Neuron (in vitro differentiated cells): Measurements from ENCODE around the gene DENND1B.

ENCODE experiments used
- H2AFZ ChIP-seq: one replicate; pipeline ENCODE4 v1.6.1; 2013; ENCODE audit warnings: low read depth, mild to moderate bottlenecking, inconsistent platforms, low read length, moderate library complexity
- H3K27me3 ChIP-seq: one replicate; pipeline ENCODE4 v1.6.1; 2013; ENCODE audit warnings: low read length; ENCODE audit not compliant: insufficient read depth
- H3K36me3 ChIP-seq: one replicate; pipeline ENCODE4 v1.6.1; 2013; ENCODE audit warnings: low read length; ENCODE audit not compliant: insufficient read depth
- H3K4me1 ChIP-seq: one replicate; pipeline ENCODE4 v1.6.1; 2013; ENCODE audit warnings: low read length; ENCODE audit not compliant: insufficient read depth
- H3K4me3 ChIP-seq: 2 replicates; pipeline ENCODE4 v1.5.1; 2013; ENCODE audit warnings: mild to moderate bottlenecking, low read length, moderate library complexity
- H3K9me3 ChIP-seq: one replicate; pipeline ENCODE4 v1.6.1; 2013; ENCODE audit warnings: low read length

The DENND1B gene

DNA sequence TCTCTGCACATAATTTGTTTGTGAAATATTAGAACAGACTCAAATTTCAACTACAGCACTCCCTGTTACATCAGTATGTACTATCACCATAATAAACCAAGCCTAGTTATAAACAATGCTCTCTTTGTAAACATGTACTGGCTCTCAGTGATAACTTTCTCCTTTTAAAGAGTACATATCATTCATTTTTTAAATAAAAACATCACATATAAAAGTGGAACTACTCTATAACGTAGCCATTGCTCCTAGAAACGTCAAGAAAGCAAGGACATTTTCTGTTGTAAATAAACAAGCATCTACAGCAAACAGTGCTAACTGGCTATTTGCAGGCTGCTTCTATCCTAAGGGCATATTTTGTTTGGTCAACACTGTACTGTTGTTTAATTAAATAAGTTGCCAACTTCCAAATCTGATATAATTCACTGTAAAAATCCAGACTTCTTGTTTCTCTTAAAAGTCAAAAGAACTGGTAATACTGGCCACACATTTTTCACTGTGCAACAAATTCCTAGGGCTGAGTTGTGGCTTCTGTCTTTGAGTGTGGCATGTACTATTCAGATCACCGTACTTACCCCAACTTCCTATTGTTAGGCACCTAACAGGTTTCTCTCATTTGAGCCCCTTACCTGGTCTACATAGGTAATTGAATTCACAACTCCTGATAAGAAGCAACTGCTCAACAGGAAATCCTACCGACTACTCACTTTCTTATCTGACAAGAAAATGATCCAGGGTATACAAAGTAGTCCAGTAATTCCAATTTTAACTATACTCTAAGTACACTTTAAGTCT, 111.9 kb downstream of the DENND1B start:
- H3K27me3 ChIP-seq: no peaks in the 10 kb centered on the region
- H3K4me1 ChIP-seq: no peaks in the 10 kb centered on the region
- no peaks in the 10 kb centered on the region for H3K9me3 ChIP-seq

DNA sequence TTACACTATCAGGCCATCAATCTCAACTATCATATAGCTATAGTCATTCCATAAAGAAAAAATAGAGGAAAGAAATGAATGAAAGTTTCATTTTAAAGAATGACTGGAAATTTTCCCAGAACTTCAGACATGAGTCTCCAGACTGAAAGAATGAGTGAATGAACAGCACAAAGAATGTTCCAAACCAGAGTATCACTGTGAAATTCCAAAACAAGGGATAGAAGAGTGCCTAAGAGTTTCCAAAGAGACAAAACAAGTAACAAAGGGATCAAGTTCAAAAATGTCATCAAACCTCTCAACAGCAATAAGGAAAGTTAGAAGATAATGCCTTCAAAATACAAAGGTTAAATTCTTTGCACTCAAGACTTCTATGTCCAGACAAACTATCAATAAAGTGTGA, 114.9 kb downstream of the DENND1B start:
- Histone ChIP-seq H3K4me1 (no peaks in the 10 kb centered on the region), H3K36me3 (no peaks in the 10 kb centered on the region), H3K9me3 (no peaks in the 10 kb centered on the region), H3K4me3 (no peak overlapping the region), H2AFZ (no peak overlapping the region), H3K27me3 (no peaks in the 10 kb centered on the region)

More for the DNA sequence above, 111.9 kb downstream of the DENND1B start:
- H3K4me3 ChIP-seq: no peak overlapping the region
- no peaks in the 10 kb centered on the region for H3K36me3 ChIP-seq
- no peak overlapping the region for H2AFZ ChIP-seq

DNA sequence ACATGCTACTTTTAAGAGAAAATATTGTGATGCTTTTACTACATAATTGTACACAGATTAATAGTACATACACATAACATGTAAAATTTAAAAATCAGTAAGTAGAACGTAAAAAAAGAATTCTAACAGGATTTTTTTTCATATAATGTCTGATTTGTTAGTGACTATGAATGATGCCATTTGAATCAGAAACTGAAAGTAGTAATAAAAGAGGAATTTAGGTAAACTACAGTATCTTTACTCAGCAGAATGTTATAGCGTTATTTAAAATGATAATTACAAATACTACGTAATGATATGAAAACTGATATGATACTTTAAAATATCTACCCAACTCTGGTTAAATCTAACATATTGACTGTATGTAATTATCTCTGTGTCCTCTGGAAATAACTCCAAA, 116.1 kb downstream of the DENND1B start:
- H3K27me3 ChIP-seq: no peaks in the 10 kb centered on the region
- H3K9me3 ChIP-seq: no peaks in the 10 kb centered on the region
- H2AFZ ChIP-seq: no peak overlapping the region
- H3K4me1 ChIP-seq: no peaks in the 10 kb centered on the region
- H3K36me3 ChIP-seq: no peaks in the 10 kb centered on the region
- H3K4me3 ChIP-seq: no peak overlapping the region

DNA sequence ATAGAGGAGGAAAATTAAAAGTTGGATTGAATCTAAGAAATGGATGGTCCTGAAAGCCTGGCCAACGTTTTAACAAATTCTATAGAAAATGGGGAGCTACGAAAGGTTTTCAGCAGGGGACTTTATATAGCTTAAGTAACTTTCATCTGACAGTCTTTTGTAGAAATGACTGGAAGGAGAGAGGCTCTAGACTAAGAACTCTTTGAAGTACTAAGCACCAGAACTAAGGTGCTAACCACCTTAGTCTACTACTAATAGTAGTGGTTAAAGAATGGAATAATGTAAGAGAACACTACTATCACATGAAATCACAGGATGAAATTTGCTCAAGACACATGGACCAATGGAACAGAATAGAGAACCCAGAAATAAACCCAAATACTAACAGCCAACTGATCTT, 126.1 kb downstream of the DENND1B start:
- no peaks in the 10 kb centered on the region for H3K36me3 ChIP-seq
- H2AFZ ChIP-seq: no peak overlapping the region
- no peaks in the 10 kb centered on the region for H3K4me1 ChIP-seq
- no peaks in the 10 kb centered on the region for H3K27me3 ChIP-seq
- H3K9me3 ChIP-seq: no peaks in the 10 kb centered on the region
- no peak overlapping the region for H3K4me3 ChIP-seq

DNA sequence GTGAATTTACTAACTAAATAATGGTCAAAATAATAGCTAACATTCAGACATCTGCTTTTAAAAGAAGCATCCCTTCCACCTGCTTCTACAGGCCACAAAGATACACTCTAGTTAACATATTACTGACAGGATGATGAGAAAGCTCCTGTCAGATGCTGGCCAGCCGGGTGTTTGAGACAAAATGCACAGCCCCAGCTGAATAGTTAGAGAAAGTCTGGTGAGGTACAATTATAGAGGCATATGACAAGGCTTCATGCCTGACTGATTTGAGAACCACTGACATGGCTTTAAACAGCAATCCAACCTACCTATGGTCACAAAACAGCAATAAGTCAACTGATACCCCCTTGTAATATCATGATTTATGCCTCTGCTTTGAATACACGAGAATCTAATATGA, 137.0 kb downstream of the DENND1B start:
- Histone ChIP-seq H3K36me3 (no peaks in the 10 kb centered on the region), H3K4me3 (no peak overlapping the region), H2AFZ (no peak overlapping the region), H3K9me3 (no peaks in the 10 kb centered on the region), H3K4me1 (no peaks in the 10 kb centered on the region), H3K27me3 (no peaks in the 10 kb centered on the region)

DNA sequence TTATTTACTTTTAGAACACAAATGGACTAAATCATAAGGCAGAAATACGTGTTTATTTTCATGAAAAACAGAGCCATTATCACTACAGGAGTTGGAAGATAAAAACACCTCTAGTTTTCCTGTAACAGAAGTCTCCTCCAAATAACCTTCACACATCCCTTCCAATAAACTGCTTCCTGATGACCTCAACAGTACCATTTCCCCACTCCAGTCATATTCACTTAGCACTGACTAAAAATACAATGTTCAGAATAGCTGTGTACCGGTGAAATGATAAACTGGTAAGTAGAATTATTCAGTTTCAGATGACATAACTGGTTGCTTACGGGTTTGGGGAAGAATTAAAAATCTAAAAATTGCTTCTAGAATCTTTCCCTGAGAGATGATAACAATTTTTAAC, 137.9 kb downstream of the DENND1B start:
- no peaks in the 10 kb centered on the region for H3K36me3 ChIP-seq
- H3K4me3 ChIP-seq: no peak overlapping the region
- no peaks in the 10 kb centered on the region for H3K9me3 ChIP-seq
- no peaks in the 10 kb centered on the region for H3K4me1 ChIP-seq
- H2AFZ ChIP-seq: no peak overlapping the region
- H3K27me3 ChIP-seq: no peaks in the 10 kb centered on the region

DNA sequence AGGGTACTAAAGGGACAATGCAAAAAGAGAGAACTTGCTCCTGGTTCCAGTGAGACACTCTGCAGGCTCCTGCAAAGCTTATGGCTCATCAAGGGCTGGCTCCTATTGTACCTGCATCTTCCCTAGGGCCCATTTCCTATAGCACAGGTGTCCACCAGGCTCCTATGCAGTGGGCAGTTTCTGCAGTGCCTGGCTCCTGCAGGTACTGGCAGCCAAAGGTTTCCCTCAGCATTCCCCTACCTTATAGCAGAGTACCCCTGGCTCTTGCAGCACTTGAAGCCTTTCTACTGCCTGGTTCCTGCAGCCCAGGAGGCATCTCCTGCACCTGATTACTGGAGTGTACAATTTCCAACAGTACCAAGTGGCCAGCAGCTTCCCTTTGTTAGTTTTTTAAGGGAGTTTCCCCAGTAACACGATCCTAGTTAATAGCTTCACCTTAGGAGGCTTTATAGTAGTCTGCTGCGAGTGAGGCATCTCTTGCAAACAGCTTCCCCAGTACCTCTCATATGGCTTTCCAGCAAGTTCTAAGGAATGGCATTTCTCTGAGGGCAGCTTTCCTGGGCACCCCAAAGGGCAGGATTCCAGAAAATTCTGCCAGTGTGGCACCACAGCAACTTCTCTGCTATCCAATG, 141.7 kb downstream of the DENND1B start:
- Histone ChIP-seq H3K4me3 (no peak overlapping the region), H3K9me3 (no peaks in the 10 kb centered on the region), H3K36me3 (no peaks in the 10 kb centered on the region), H3K4me1 (no peaks in the 10 kb centered on the region), H2AFZ (no peak overlapping the region), H3K27me3 (no peaks in the 10 kb centered on the region)

DNA sequence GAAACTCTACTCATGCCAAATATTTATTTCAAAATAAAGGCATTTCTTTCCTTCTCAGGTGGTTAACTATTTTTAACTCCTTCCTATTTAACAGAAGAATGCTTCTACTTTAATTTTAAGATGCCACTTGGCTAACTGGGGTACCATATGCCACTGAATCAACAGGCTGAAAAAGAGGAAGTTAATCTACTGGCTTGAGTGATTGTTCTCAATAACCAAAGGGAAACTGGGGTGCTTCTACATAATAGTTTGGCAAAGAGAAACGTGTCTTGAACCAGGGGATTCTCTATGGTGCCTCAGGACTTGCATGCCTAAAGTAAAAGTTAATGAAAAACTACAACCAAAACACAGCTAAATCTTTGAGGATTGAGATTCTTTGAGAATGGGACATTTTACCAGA, 142.6 kb downstream of the DENND1B start:
- no peaks in the 10 kb centered on the region for H3K4me1 ChIP-seq
- H3K4me3 ChIP-seq: no peak overlapping the region
- H3K36me3 ChIP-seq: no peaks in the 10 kb centered on the region
- no peaks in the 10 kb centered on the region for H3K27me3 ChIP-seq
- no peak overlapping the region for H2AFZ ChIP-seq
- H3K9me3 ChIP-seq: no peaks in the 10 kb centered on the region

DNA sequence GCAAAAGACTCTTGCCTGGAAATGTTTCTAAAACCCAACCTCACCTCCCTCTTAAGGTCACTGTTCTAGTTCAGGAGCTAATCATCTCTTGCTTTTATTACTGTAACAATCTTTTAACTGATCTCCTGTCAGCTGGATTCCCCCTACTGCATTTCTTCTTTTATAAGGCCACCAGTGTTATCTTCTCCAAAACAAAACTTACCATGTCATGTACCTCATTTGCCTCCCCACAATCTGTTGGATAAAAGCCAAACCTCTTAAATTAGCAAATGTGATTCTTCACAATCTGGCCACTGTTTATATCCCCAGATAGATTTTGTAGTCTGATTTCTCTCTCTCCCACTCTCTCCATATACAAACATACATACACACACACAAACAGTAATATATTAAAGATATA, 143.3 kb downstream of the DENND1B start:
- Histone ChIP-seq H3K27me3 (no peaks in the 10 kb centered on the region), H2AFZ (no peak overlapping the region), H3K4me1 (no peaks in the 10 kb centered on the region), H3K4me3 (no peak overlapping the region), H3K36me3 (no peaks in the 10 kb centered on the region), H3K9me3 (no peaks in the 10 kb centered on the region)

DNA sequence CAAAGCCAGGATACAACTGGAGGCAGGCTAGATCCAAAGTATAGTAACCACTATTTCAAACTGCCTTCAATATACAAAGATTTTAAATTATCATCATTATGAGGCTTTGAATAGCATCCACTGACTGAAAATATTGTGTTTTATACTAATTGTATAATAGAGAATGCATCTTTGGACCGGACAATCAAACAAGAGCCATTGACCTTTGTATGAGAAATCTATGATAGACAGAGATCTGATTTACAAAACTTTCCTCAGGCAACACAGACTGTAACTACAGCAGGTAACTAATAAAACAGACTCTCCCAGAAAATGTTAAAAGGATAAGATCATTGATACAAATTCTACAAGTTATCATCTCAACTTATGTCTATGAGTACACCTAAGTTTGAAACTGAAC, 152.9 kb downstream of the DENND1B start:
- H3K9me3 ChIP-seq: no peaks in the 10 kb centered on the region
- no peaks in the 10 kb centered on the region for H3K36me3 ChIP-seq
- H3K27me3 ChIP-seq: no peaks in the 10 kb centered on the region
- H3K4me1 ChIP-seq: no peaks in the 10 kb centered on the region
- H2AFZ ChIP-seq: no peak overlapping the region
- no peak overlapping the region for H3K4me3 ChIP-seq

DNA sequence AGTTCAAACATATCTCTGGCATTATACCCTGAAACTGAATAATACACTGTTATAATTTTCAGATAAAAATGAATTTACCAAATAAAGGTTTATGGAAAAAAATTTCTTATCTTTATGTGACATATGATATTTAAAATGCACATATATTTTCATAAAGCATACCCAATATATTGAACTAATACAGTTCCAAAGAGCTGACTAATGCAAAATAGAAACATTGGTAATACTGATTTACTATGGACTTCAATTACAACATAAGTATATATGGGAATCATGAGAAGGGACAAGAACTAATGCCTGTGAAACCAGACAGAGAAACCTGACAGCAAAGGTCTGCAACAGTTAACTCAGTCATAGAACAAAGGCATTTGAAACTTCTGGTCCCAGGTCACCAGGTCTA, 153.5 kb downstream of the DENND1B start:
- H3K4me3 ChIP-seq: no peak overlapping the region
- H3K9me3 ChIP-seq: no peaks in the 10 kb centered on the region
- H2AFZ ChIP-seq: no peak overlapping the region
- no peaks in the 10 kb centered on the region for H3K27me3 ChIP-seq
- no peaks in the 10 kb centered on the region for H3K36me3 ChIP-seq
- no peaks in the 10 kb centered on the region for H3K4me1 ChIP-seq

DNA sequence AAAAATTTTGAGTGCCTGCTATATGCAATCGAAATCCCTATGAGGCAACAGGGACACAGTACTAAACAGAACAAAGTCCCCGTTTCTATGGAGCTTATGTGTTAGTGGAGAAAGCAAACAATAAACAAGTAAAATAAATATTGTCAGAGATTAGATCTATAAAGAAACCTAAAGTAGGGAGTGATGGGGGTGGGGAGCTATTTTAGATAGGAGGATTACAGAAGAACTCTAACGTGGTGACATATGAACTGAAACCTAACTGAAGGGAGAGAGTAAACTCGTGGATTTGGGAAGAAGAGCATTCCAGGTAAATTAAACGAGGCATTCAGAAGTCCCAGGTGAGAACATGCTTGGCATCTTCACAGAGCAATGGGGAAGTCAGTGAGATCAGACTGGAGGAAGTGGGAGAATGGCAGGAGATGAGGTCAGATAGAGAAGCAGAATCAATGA, 154.5 kb downstream of the DENND1B start:
- Histone ChIP-seq H3K4me1 (no peaks in the 10 kb centered on the region), H3K27me3 (no peaks in the 10 kb centered on the region), H2AFZ (no peak overlapping the region), H3K36me3 (no peaks in the 10 kb centered on the region), H3K9me3 (no peaks in the 10 kb centered on the region), H3K4me3 (no peak overlapping the region)

DNA sequence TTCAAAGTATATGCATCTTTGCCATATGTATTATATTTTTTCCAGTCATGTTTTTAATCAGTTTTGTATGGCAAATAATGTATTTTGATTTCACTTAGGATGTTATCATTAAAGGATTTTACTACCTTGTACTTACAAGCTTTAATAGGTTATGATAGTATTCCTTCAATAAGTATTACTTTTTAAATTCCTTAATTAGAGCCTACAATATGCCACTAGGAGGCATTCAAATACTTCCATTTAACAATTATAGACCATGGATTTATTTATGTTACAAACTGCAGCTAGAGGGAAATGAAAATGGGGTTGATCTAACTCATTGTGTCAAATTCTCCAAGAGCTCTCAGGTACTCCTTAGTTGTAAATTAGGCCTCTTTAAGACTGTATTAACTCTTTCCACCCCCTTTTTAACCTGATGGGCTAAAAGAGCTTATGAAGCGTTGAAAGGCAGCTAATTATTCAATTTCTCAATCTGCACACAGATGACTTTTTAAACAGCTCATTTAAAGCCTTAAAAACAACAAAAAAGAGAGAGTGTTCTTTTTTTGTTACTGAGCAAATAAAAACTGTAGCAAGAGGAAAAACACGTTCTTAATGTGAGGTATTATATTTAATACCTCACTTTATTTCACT, 156.2 kb downstream of the DENND1B start:
- Histone ChIP-seq H2AFZ (no peak overlapping the region), H3K27me3 (no peaks in the 10 kb centered on the region), H3K4me3 (no peak overlapping the region), H3K36me3 (no peaks in the 10 kb centered on the region), H3K9me3 (no peaks in the 10 kb centered on the region), H3K4me1 (no peaks in the 10 kb centered on the region)
